ENCODE results near the gene S100A3.

S100A3 gene

GRCh38 chr1:153556348-153556747 is 7.3 kb upstream of the S100A3 start:
- no peak for DNase-seq (ENCODE audit: low spot score)
- in situ Hi-C loops (cut with MboI; ENCODE audit: low sequenced_read_pairs, unreplicated experiment): no loop called here
- no peak for TF ChIP-seq CTCF (IDR thresholded peaks at IDR 0.05; ENCODE audit: borderline replicate concordance, control extremely low read depth, extremely low read depth, insufficient read depth, missing control alignments)

- in situ Hi-C loops (cut with MboI; ENCODE audit: low sequenced_read_pairs, unreplicated experiment): no loop called here
- DNase-seq (ENCODE audit: low spot score): no peak
Observed at GRCh38 chr1:153553830-153554541, 4.9 kb upstream of the S100A3 start.

GRCh38 chr1:153553096-153553495 is 4.0 kb upstream of the S100A3 start:
- TF ChIP-seq CTCF (IDR thresholded peaks at IDR 0.05; ENCODE audit: borderline replicate concordance, control extremely low read depth, extremely low read depth, insufficient read depth, missing control alignments): no peak
- DNase-seq (ENCODE audit: low spot score): no peak
- in situ Hi-C loops (cut with MboI; ENCODE audit: low sequenced_read_pairs, unreplicated experiment): no loop called here

More at GRCh38 chr1:153553830-153554541, 4.9 kb upstream of the S100A3 start:
- TF ChIP-seq CTCF (IDR thresholded peaks at IDR 0.05; ENCODE audit: borderline replicate concordance, control extremely low read depth, extremely low read depth, insufficient read depth, missing control alignments): no peak

- in situ Hi-C loops (cut with MboI; ENCODE audit: low sequenced_read_pairs, unreplicated experiment): no loop called here
Observed at GRCh38 chr1:153552335-153552734, 3.3 kb upstream of the S100A3 start.

GRCh38 chr1:153550827-153551500 is 1.9 kb upstream of the S100A3 start:
- no peak for DNase-seq (ENCODE audit: low spot score)
- in situ Hi-C loops (cut with MboI; ENCODE audit: low sequenced_read_pairs, unreplicated experiment): no loop called here
- TF ChIP-seq CTCF (IDR thresholded peaks at IDR 0.05; ENCODE audit: borderline replicate concordance, control extremely low read depth, extremely low read depth, insufficient read depth, missing control alignments): no peak

More at GRCh38 chr1:153552335-153552734, 3.3 kb upstream of the S100A3 start:
- TF ChIP-seq CTCF (IDR thresholded peaks at IDR 0.05; ENCODE audit: borderline replicate concordance, control extremely low read depth, extremely low read depth, insufficient read depth, missing control alignments): no peak
- DNase-seq (ENCODE audit: low spot score): no peak

GRCh38 chr1:153550398-153550758 is 1.3 kb upstream of the S100A3 start:
- no peak for DNase-seq (ENCODE audit: low spot score)
- in situ Hi-C loops (cut with MboI; ENCODE audit: low sequenced_read_pairs, unreplicated experiment): no loop called here
- TF ChIP-seq CTCF (IDR thresholded peaks at IDR 0.05; ENCODE audit: borderline replicate concordance, control extremely low read depth, extremely low read depth, insufficient read depth, missing control alignments): no peak

Measured in GM13976 (cell line).